ENCODE measurements around the gene RNF181.

GRCh38 chr2:85599468-85600234 lies 4.1 kb downstream of the RNF181 start:
- TF ChIP-seq CTCF (CRISPR knock-in tag; IDR thresholded peaks at IDR 0.05): no peak
- TF ChIP-seq SUZ12 (IDR thresholded peaks at IDR 0.05; ENCODE audit: low read depth, low read length): no peak
- TF ChIP-seq TAF1 (CRISPR knock-in tag; IDR thresholded peaks at IDR 0.05): no peak
- TF ChIP-seq HNRNPK (IDR thresholded peaks at IDR 0.05; ENCODE audit: low read depth, low read length, poor library complexity, severe bottlenecking): no peak
- no peak for TF ChIP-seq PCBP2 (optimal IDR thresholded peaks at IDR 0.05; ENCODE audit: low read depth, low read length, poor library complexity, severe bottlenecking)
